ENCODE data around the gene KRTAP10-7.

Gene KRTAP10-7

DNA sequence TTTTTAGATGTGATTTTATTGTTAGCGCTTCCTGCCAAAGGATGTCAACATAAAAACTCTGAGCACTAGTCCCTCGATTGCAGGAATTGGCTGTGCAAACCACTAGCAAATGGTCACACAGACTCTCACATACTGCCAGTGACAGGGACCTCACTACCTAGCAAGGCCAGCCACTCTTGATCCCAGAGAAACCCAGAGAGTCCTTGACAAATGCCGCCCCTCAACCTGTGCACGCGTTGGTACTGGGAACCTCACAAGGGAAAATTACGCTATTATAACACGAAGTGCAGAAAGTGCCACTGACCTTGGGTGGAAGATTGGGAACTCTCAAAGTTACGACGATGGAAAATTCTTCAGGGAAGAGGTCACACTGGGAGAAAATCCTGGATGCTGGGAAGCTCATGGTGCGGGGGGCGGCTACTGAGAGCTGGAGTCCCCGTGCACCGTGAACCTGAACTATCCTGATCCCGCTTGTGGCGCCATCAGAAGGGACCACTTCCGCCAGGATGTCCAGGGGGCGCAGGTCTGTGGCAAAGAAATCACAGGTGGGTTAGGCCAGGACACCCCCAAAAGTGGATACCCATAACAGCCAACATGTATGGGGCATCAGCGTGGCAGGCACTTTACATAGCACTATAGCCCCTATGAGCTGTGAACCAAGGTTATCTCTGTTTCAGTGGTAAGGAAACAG, 32.8 kb upstream of the KRTAP10-7 start:
- Histone ChIP-seq H3K4me3 (ENCODE audit: low read length) (no peak overlapping the region), H3K9me2 (replicated peaks; ENCODE audit: insufficient read depth, low read length) (no peaks in the 10 kb centered on the region), H3F3A (ENCODE audit: insufficient read depth, low read length) (no peaks in the 10 kb centered on the region), H3K4me2 (ENCODE audit: low read depth, low read length) (no peak overlapping the region), H4K20me1 (ENCODE audit: insufficient read depth, low read length) (no peaks in the 10 kb centered on the region), H3K79me2 (ENCODE audit: low read length) (no peaks in the 10 kb centered on the region), H2AFZ (ENCODE audit: low read length) (no peak overlapping the region), H3K9ac (ENCODE audit: low read length) (no peak overlapping the region), H3K36me3 (replicated peaks; ENCODE audit: insufficient read depth, low read length) (no peaks in the 10 kb centered on the region), H3K27me3 (replicated peaks; ENCODE audit: insufficient read depth, low read length) (peaks cover 99% of the 10 kb centered on the region), H3K4me1 (ENCODE audit: low read length) (no peaks in the 10 kb centered on the region), H3K27ac (ENCODE audit: low read length) (no peak overlapping the region), H3K9me3 (replicated peaks; ENCODE audit: insufficient read depth, low read length) (no peaks in the 10 kb centered on the region)
- TF ChIP-seq CTCF (IDR thresholded peaks at IDR 0.05; ENCODE audit: low read length) = no peak
- DNase-seq = no peak

DNA sequence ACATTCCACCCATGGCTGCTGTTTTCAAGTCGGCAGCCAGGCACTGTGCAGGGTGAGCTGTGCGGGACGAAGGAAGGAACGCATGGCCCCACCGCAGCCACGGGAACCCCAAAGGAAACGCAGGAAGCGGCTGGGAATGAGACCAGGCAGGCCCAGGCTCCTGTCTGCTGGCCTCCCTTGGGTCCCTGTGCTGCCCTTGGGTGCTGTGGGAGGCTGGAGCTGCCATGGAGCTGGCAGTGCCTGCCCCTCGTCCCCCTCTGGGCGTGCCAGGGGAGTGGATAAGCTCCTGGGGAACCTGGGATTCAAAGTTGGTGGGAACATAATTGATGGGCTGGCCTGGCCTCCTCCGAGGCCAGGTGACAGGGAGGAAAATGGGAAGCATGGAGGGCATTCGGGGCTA, 32.1 kb upstream of the KRTAP10-7 start:
- Histone ChIP-seq H3K9ac (ENCODE audit: low read length) (no peak overlapping the region), H3K27ac (ENCODE audit: low read length) (no peak overlapping the region), H3K27me3 (replicated peaks; ENCODE audit: insufficient read depth, low read length) (peaks cover 99% of the 10 kb centered on the region), H3F3A (ENCODE audit: insufficient read depth, low read length) (no peaks in the 10 kb centered on the region), H3K9me3 (replicated peaks; ENCODE audit: insufficient read depth, low read length) (no peaks in the 10 kb centered on the region), H3K9me2 (replicated peaks; ENCODE audit: insufficient read depth, low read length) (no peaks in the 10 kb centered on the region), H3K36me3 (replicated peaks; ENCODE audit: insufficient read depth, low read length) (no peaks in the 10 kb centered on the region), H3K4me1 (ENCODE audit: low read length) (no peaks in the 10 kb centered on the region), H3K4me3 (ENCODE audit: low read length) (no peak overlapping the region), H4K20me1 (ENCODE audit: insufficient read depth, low read length) (no peaks in the 10 kb centered on the region), H2AFZ (ENCODE audit: low read length) (no peak overlapping the region), H3K79me2 (ENCODE audit: low read length) (no peaks in the 10 kb centered on the region), H3K4me2 (ENCODE audit: low read depth, low read length) (no peak overlapping the region)
- DNase-seq = no peak
- no peak for TF ChIP-seq CTCF (IDR thresholded peaks at IDR 0.05; ENCODE audit: low read length)
- TF ChIP-seq EZH2phosphoT487 (IDR thresholded peaks at IDR 0.05; ENCODE audit: low read length) = no peak

GRCh38 chr21:44568667-44569556, 31.5 kb upstream of the KRTAP10-7 start:
- Histone ChIP-seq H3K27me3 (replicated peaks; ENCODE audit: insufficient read depth, low read length) (peaks cover 96% of the 10 kb centered on the region), H3K9me2 (replicated peaks; ENCODE audit: insufficient read depth, low read length) (no peaks in the 10 kb centered on the region), H3K79me2 (ENCODE audit: low read length) (no peaks in the 10 kb centered on the region), H3K9ac (ENCODE audit: low read length) (no peak overlapping the region), H3F3A (ENCODE audit: insufficient read depth, low read length) (no peaks in the 10 kb centered on the region), H2AFZ (ENCODE audit: low read length) (no peak overlapping the region), H4K20me1 (ENCODE audit: insufficient read depth, low read length) (no peaks in the 10 kb centered on the region), H3K4me3 (ENCODE audit: low read length) (no peak overlapping the region), H3K9me3 (replicated peaks; ENCODE audit: insufficient read depth, low read length) (no peaks in the 10 kb centered on the region), H3K27ac (ENCODE audit: low read length) (no peak overlapping the region), H3K4me1 (ENCODE audit: low read length) (no peaks in the 10 kb centered on the region), H3K36me3 (replicated peaks; ENCODE audit: insufficient read depth, low read length) (no peaks in the 10 kb centered on the region), H3K4me2 (ENCODE audit: low read depth, low read length) (no peak overlapping the region)
- TF ChIP-seq EZH2 (optimal IDR thresholded peaks at IDR 0.05; ENCODE audit: low read depth, low read length) = no peak
- TF ChIP-seq CTCF (IDR thresholded peaks at IDR 0.05; ENCODE audit: low read length) = no peak
- no peak for TF ChIP-seq EZH2phosphoT487 (IDR thresholded peaks at IDR 0.05; ENCODE audit: low read length)
- no peak for DNase-seq
